CD4-positive, alpha-beta T cell (primary cell): ENCODE results near the gene PAMR1. TPM values are rescaled to one million over a fixed set of nuclear protein-coding genes. Genes with fewer than 3 reads are reported as not detected.

Experiments used
- ATAC-seq: fragments of 200-7000 bp; cut with Tn5 transposase; one replicate; pipeline ENCODE4 v1.10.0; 2022; ENCODE audit warnings: mild to moderate bottlenecking; ENCODE audit not compliant: poor library complexity
- CTCF ChIA-PET: fragments of 350-600 bp; sonication (Branson Sonifier 250); formaldehyde crosslinking; loops from one replicate; lab custom pipeline; 2021; ENCODE audit warnings: antibody characterized with exemption, inconsistent platforms; lab: Charles Lee
- POLR2A ChIA-PET: fragments of 350-600 bp; sonication (Branson Sonifier 250); formaldehyde crosslinking; loops from one replicate; lab custom pipeline; 2021; ENCODE audit warnings: antibody characterized with exemption, inconsistent platforms; lab: Charles Lee
- DNase-seq, 14 experiments: peaks; one replicate each; pipeline ENCODE4 v3.0.0-alpha.2; 2013 to 2020; ENCODE audit warnings: mixed read lengths in 2 of 14
- H3K27ac ChIP-seq, 2 donors: one replicate each; pipeline versions ENCODE4 v1.5.1 to v1.7.0; 2013; ENCODE audit warnings: low read length in 2 of 2, low read depth in 1 of 2, mild to moderate bottlenecking in 1 of 2
- H3K27me3 ChIP-seq, 2 experiments: 1 replicate in 1 of 2; 2 replicates in 1 of 2; pipeline versions ENCODE4 v1.6.1 to v1.7.0; 2013; ENCODE audit warnings: low read length in 2 of 2, control low read depth in 1 of 2, mild to moderate bottlenecking in 1 of 2, moderate library complexity in 1 of 2; ENCODE audit not compliant: insufficient read depth in 2 of 2, control insufficient read depth in 1 of 2
- H3K36me3 ChIP-seq: one replicate; pipeline ENCODE4 v1.6.1; 2013; ENCODE audit warnings: low read length, control low read depth; ENCODE audit not compliant: insufficient read depth
- H3K4me1 ChIP-seq: one replicate; pipeline ENCODE4 v1.6.1; 2013; ENCODE audit warnings: low read length, control low read depth; ENCODE audit not compliant: insufficient read depth
- H3K4me3 ChIP-seq: one replicate; pipeline ENCODE4 v1.5.1; 2013; ENCODE audit warnings: mild to moderate bottlenecking, low read length, moderate library complexity
- H3K9me3 ChIP-seq, 2 experiments: 1 replicate in 1 of 2; 2 replicates in 1 of 2; pipeline versions ENCODE4 v1.6.1 to v1.7.0; 2013; ENCODE audit warnings: low read length in 2 of 2, mild to moderate bottlenecking in 2 of 2, control low read depth in 1 of 2, moderate library complexity in 1 of 2; ENCODE audit not compliant: control insufficient read depth in 1 of 2, insufficient read depth in 1 of 2
- H3K27ac Mint-ChIP-seq: one replicate; pipeline ENCODE4 v1.8.0; 2020; ENCODE audit warnings: mixed read lengths
- H3K27me3 Mint-ChIP-seq: one replicate; pipeline ENCODE4 v1.8.0; 2021; ENCODE audit warnings: mixed read lengths
- H3K36me3 Mint-ChIP-seq: one replicate; pipeline ENCODE4 v1.8.0; 2021; ENCODE audit warnings: low read depth, mixed read lengths
- H3K4me1 Mint-ChIP-seq: one replicate; pipeline ENCODE4 v1.8.0; 2021; ENCODE audit warnings: low read depth, mixed read lengths
- H3K4me3 Mint-ChIP-seq: one replicate; pipeline ENCODE4 v1.8.0; 2020; ENCODE audit warnings: mild to moderate bottlenecking, mixed read lengths
- H3K9me3 Mint-ChIP-seq: one replicate; pipeline ENCODE4 v1.8.0; 2020; ENCODE audit warnings: mixed read lengths
- CTCF ChIP-seq: fragments of 200-600 bp; IDR thresholded peaks from one replicate; pipeline ENCODE4 v1.8.0; 2022; ENCODE audit warnings: antibody characterized with exemption, mild to moderate bottlenecking
- intact Hi-C, 2 experiments: fragments of 100-400 bp; cut with DNase I in 1 of 2; cut with micrococcal nuclease in 1 of 2; formaldehyde crosslinking; loops; one replicate each; pipeline versions ENCODE4 v1.15.1 to v1.9.0; 2023 to 2025; cut with DNase I, micrococcal nuclease
- total RNA-seq, 174 experiments: library from RNA in 2 of 174; stranded (reverse) in 2 of 174; gene quantifications; one replicate each; pipeline ENCODE4 v1.2.3 and lab custom pipeline; 2021 to 2026

PAMR1 gene
- total RNA-seq, 2 experiments from 2014 or later, result not detected

GRCh38 chr11:35514481-35514880 lies 10.9 kb downstream of the PAMR1 start:
- DNase-seq, result no peak
- no peak for TF ChIP-seq CTCF
- peaks cover 82% of the 10 kb centered on the region for H3K27me3 Mint-ChIP-seq
- no peak for ATAC-seq
- H3K27ac ChIP-seq, result no peak overlapping the region
- H3K36me3 ChIP-seq, result no peaks in the 10 kb centered on the region
- intact Hi-C loops, result no loop called here
- H3K4me3 ChIP-seq, result no peak overlapping the region
- ChIA-PET CTCF (no interaction called here), POLR2A (no interaction called here)
- no peaks in the 10 kb centered on the region for H3K9me3 Mint-ChIP-seq
- no peaks in the 10 kb centered on the region for H3K4me1 Mint-ChIP-seq
- no peak overlapping the region for H3K27ac Mint-ChIP-seq
- no peak overlapping the region for H3K4me3 Mint-ChIP-seq
- H3K9me3 ChIP-seq, result no peaks in the 10 kb centered on the region
- H3K36me3 Mint-ChIP-seq, result no peaks in the 10 kb centered on the region
- H3K4me1 ChIP-seq, result no peaks in the 10 kb centered on the region
- peaks cover 7 to 21% of the 10 kb centered on the region in 2 experiments for H3K27me3 ChIP-seq

GRCh38 chr11:35511666-35512065 lies 13.8 kb downstream of the PAMR1 start:
- H3K27me3 Mint-ChIP-seq, result peaks cover 77% of the 10 kb centered on the region
- POLR2A ChIA-PET, result no interaction called here

GRCh38 chr11:35507688-35508087 lies 17.7 kb downstream of the PAMR1 start:
- Mint-ChIP-seq H3K27me3 (peaks cover 49% of the 10 kb centered on the region), H3K27ac (no peak overlapping the region), H3K4me1 (no peaks in the 10 kb centered on the region), H3K36me3 (no peaks in the 10 kb centered on the region), H3K9me3 (peaks cover 9% of the 10 kb centered on the region), H3K4me3 (no peak overlapping the region)
- H3K36me3 ChIP-seq, result no peaks in the 10 kb centered on the region
- H3K27ac ChIP-seq, result no peak overlapping the region
- DNase-seq (no peak), ATAC-seq (no peak)
- H3K27me3 ChIP-seq, result peaks cover 6 to 27% of the 10 kb centered on the region in 2 experiments
- H3K4me3 ChIP-seq, result no peak overlapping the region
- intact Hi-C loops, result no loop called here
- ChIA-PET POLR2A (no interaction called here), CTCF (no interaction called here)
- H3K4me1 ChIP-seq, result no peaks in the 10 kb centered on the region
- TF ChIP-seq CTCF, result no peak
- H3K9me3 ChIP-seq, result peaks cover 0 to 13% of the 10 kb centered on the region in 2 experiments

More at GRCh38 chr11:35511666-35512065, 13.8 kb downstream of the PAMR1 start:
- ATAC-seq (no peak), DNase-seq (no peak)
- no peak overlapping the region for H3K27ac Mint-ChIP-seq
- peaks cover 3% of the 10 kb centered on the region for H3K9me3 Mint-ChIP-seq
- TF ChIP-seq CTCF, result no peak
- Histone ChIP-seq H3K27ac (no peak overlapping the region), H3K9me3 (peaks cover 0 to 9% of the 10 kb centered on the region in 2 experiments), H3K27me3 (peaks cover 10 to 38% of the 10 kb centered on the region in 2 experiments), H3K4me3 (no peak overlapping the region), H3K4me1 (no peaks in the 10 kb centered on the region), H3K36me3 (no peaks in the 10 kb centered on the region)
- H3K36me3 Mint-ChIP-seq, result no peaks in the 10 kb centered on the region
- CTCF ChIA-PET, result no interaction called here
- no peaks in the 10 kb centered on the region for H3K4me1 Mint-ChIP-seq
- no peak overlapping the region for H3K4me3 Mint-ChIP-seq
- intact Hi-C loops, result no loop called here
